NCI-H1092 (cell line): ENCODE results near the gene KRTAP5-11.
"Not testable (repeated sequence)": the region's sequence is repeated elsewhere in the genome, so short reads cannot be mapped to it uniquely, and the experiment has no call there.

Source experiments
- DNase-seq: peaks from one replicate; lab custom pipeline; 2025; lab: John Stamatoyannopoulos, UW

The KRTAP5-11 gene

GRCh38 chr11:71582309-71582895 is at the start of gene KRTAP5-11:
Gene KRTAP5-11, minus strand, starts transcription at chr11:71582875. Its CDS starts 38 bp downstream, at chr11:71582837.
- DNase-seq, result no peak

GRCh38 chr11:71631551-71631950 is 48.9 kb upstream of the KRTAP5-11 start:
- not testable (repeated sequence) for DNase-seq

GRCh38 chr11:71630071-71630470 is 47.4 kb upstream of the KRTAP5-11 start:
- not testable (repeated sequence) for DNase-seq

GRCh38 chr11:71628943-71629342 is 46.3 kb upstream of the KRTAP5-11 start:
- DNase-seq, result not testable (repeated sequence)

GRCh38 chr11:71623226-71623625 is 40.6 kb upstream of the KRTAP5-11 start:
- DNase-seq, result not testable (repeated sequence)

- DNase-seq, result not testable (repeated sequence)
Observed at GRCh38 chr11:71622561-71622960, 39.9 kb upstream of the KRTAP5-11 start.

GRCh38 chr11:71615003-71615402 is 32.3 kb upstream of the KRTAP5-11 start:
- DNase-seq, result not testable (repeated sequence)

GRCh38 chr11:71614366-71614917 is 31.8 kb upstream of the KRTAP5-11 start:
- DNase-seq, result not testable (repeated sequence)

- not testable (repeated sequence) for DNase-seq
Observed at GRCh38 chr11:71613931-71614330, 31.3 kb upstream of the KRTAP5-11 start.

- not testable (repeated sequence) for DNase-seq
Observed at GRCh38 chr11:71611218-71611910, 28.7 kb upstream of the KRTAP5-11 start.

- DNase-seq, result not testable (repeated sequence)
Observed at GRCh38 chr11:71608272-71608671, 25.6 kb upstream of the KRTAP5-11 start.

GRCh38 chr11:71607520-71608216 is 25.0 kb upstream of the KRTAP5-11 start:
- DNase-seq, result not testable (repeated sequence)

- DNase-seq, result not testable (repeated sequence)
Observed at GRCh38 chr11:71606853-71607519, 24.3 kb upstream of the KRTAP5-11 start.

- DNase-seq, result not testable (repeated sequence)
Observed at GRCh38 chr11:71604798-71605488, 22.3 kb upstream of the KRTAP5-11 start.

- DNase-seq, result not testable (repeated sequence)
Observed at GRCh38 chr11:71603221-71603620, 20.5 kb upstream of the KRTAP5-11 start.

GRCh38 chr11:71589546-71589920 is 6.9 kb upstream of the KRTAP5-11 start:
- not testable (repeated sequence) for DNase-seq

GRCh38 chr11:71588822-71589545 is 6.3 kb upstream of the KRTAP5-11 start:
- DNase-seq, result not testable (repeated sequence)

- not testable (repeated sequence) for DNase-seq
Observed at GRCh38 chr11:71588314-71588713, 5.6 kb upstream of the KRTAP5-11 start.

GRCh38 chr11:71585673-71586072 is 3.0 kb upstream of the KRTAP5-11 start:
- not testable (repeated sequence) for DNase-seq

- DNase-seq, result not testable (repeated sequence)
Observed at GRCh38 chr11:71582969-71583368, 294 bp upstream of the KRTAP5-11 start.

GRCh38 chr11:71581826-71582225 is 849 bp downstream of the KRTAP5-11 start:
- DNase-seq, result no peak
